ENCODE results near the gene LURAP1L.

Gene LURAP1L

GRCh38 chr9:12774861-12775678 lies at the start of gene LURAP1L:
TSS of gene LURAP1L (plus strand) at chr9:12775020. CDS start at chr9:12775716, 696 bp downstream.
- DNase-seq (ENCODE audit: low spot score), result peak; percentile 52

GRCh38 chr9:12726795-12727194 lies 48.0 kb upstream of the LURAP1L start:
- DNase-seq (ENCODE audit: low spot score), result no peak

DNA sequence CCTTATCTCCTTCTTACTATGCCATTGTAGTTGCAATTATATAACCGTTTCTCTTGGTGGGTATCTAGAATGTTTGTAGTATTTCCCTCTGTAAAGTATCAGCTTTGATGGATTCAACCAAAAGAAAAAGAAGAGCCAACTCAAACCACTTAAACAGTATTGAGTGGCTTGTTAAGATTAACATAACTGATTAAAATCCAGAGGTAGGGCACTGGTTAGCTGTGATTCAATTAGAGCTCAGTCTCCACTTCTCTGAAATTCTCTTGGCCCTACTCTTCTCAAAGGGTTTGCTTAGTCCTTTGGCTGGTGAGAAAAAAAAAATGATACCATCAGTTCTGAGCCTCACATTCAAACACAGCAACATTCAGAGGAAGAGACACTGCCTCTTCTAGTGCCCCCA lies 44.6 kb upstream of the LURAP1L start:
- DNase-seq (ENCODE audit: low spot score), result no peak

GRCh38 chr9:12730927-12731326 lies 43.9 kb upstream of the LURAP1L start:
- DNase-seq (ENCODE audit: low spot score), result no peak

- no peak for DNase-seq (ENCODE audit: low spot score)
These were observed 41.8 kb upstream of the LURAP1L start for GRCh38 chr9:12732971-12733370.

DNA sequence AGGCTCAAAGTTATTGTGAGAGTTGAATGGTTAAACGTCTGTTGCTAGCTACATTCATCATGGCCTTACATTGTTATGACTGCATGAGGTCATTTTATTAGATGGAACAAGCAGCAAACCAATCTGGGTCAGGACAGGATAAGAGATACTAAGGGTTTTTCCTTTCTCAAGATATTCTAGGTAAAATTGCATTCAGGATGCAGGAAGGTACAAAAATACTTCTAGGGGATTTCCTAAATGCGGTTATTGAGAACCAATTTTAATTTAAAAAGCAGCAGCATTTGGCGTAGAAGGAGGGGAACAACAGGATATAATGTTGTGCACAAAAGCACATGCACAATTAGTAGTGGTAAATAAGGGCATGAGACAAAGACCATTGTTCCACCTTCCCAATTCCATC lies 39.2 kb upstream of the LURAP1L start:
- DNase-seq (ENCODE audit: low spot score), result no peak

- DNase-seq (ENCODE audit: low spot score), result no peak
These were observed 36.9 kb upstream of the LURAP1L start for GRCh38 chr9:12737871-12738270.

DNA sequence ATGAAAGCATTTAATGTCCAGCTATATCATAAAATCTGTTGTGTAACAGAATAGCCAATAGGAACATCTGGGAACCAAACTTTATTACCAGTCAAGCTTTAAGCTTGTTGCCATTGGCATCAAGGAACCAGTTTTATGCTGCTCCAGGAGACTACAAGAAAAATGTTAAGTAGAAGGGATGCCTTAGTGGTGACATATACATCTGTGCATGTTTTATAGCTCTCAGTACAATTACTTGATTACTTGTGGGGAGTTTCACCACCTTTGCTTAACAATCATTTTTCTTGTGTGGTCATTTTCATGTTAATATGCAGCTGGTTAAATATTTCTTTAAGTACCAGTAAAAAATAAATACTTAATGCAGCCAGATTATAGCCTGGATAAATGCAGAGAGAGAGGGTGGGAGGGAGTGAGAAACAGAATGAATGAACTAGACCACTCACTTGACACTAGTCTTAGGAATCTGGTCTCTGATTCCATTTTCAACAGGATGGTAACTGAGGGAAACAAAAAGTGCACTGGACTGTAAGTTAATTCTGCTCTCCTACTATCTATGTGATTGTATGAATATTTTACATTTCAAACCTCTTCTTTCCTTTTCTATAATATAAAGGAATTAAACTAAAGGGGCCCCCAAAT lies 35.7 kb upstream of the LURAP1L start:
- DNase-seq (ENCODE audit: low spot score), result no peak

GRCh38 chr9:12740845-12741244 lies 34.0 kb upstream of the LURAP1L start:
- no peak for DNase-seq (ENCODE audit: low spot score)

- no peak for DNase-seq (ENCODE audit: low spot score)
These were observed 26.8 kb upstream of the LURAP1L start for GRCh38 chr9:12748016-12748415.

- no peak for DNase-seq (ENCODE audit: low spot score)
These were observed 25.9 kb upstream of the LURAP1L start for GRCh38 chr9:12748954-12749353.

- no peak for DNase-seq (ENCODE audit: low spot score)
These were observed 20.9 kb upstream of the LURAP1L start for GRCh38 chr9:12753931-12754330.

DNA sequence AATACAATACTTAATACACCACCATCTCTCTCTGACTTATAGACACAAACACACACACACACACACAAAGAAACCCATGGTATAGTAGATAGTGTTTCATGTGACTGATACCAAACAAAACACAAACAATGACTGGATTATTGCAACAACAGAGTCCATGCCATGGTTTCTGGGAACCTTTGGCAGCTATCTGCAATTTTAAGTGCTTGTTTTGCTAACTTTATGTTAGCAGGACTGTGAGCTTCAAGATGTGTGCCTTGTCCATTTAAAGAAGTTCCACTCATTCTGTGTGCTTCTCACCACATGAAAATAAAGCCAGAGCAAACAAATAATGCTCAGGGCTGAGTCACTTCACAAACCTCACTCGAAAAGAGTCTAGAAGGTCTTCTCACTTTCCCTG lies 15.1 kb upstream of the LURAP1L start:
- DNase-seq (ENCODE audit: low spot score), result peak; percentile 6

GRCh38 chr9:12760758-12761157 lies 14.1 kb upstream of the LURAP1L start:
- DNase-seq (ENCODE audit: low spot score), result no peak

GRCh38 chr9:12764150-12764549 lies 10.7 kb upstream of the LURAP1L start:
- DNase-seq (ENCODE audit: low spot score), result no peak

GRCh38 chr9:12765088-12765798 lies 9.6 kb upstream of the LURAP1L start:
- DNase-seq (ENCODE audit: low spot score), result no peak

GRCh38 chr9:12766357-12766756 lies 8.5 kb upstream of the LURAP1L start:
- no peak for DNase-seq (ENCODE audit: low spot score)

- DNase-seq (ENCODE audit: low spot score), result no peak
These were observed 4.6 kb upstream of the LURAP1L start for GRCh38 chr9:12770261-12770660.

GRCh38 chr9:12771891-12772290 lies 2.9 kb upstream of the LURAP1L start:
- no peak for DNase-seq (ENCODE audit: low spot score)

DNA sequence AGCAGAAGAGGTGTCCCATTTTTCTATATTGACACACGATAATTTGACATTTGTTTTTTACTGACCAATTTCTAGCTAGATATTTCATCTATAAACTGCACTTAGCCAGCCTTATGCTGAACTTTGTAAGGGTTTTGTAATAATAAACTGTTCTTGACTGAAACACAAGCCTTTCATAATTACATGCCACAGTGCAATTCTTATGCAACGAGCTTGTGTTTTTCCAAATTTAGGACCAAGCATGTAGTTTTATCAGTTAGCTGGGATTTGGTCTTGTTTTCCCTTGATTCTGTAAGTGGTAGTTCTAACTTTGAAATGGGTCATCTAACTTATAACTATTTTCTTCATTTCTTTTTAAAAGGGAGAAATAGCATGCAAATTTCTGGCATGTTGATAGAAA lies 1.3 kb upstream of the LURAP1L start:
- no peak for DNase-seq (ENCODE audit: low spot score)

DNA sequence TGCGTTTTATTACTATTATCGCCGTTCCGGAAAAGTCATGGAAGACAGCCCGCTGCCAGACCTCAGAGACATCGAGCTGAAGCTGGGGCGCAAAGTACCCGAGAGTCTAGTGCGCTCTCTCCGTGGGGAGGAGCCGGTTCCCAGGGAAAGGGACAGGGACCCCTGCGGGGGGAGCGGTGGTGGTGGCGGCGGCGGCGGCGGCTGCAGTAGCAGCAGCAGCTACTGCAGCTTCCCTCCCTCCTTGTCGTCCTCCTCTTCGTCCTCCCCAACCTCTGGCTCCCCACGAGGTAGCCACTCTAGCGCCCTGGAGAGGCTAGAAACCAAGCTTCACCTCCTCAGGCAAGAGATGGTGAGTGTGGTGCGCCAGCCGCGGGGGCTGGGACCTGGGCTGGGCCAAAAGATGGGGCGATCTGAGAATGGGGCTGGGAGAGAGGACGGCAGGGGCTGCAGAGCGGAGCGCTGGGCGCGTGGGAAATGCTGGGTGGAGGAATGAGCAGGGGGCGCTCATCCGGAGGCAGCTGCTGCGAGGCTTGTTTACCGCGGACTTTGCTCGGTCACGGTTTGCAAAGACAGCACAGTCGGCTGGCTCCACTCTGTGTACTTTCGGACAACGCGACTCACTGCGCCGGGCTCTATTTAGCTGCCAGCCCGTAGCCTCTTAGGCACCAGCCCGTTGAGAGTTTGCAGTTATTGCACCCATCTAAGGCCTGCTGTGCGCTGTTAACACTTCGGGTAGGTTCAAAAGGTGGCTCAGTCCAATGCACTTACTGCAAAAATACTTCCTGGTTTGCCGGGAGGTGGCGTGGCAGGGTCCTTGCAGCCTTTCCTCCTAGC lies 1.1 kb downstream of the LURAP1L start:
- peak; percentile 75 for DNase-seq (ENCODE audit: low spot score)

GRCh38 chr9:12776513-12777055 lies 1.8 kb downstream of the LURAP1L start:
- peak; percentile 9 for DNase-seq (ENCODE audit: low spot score)
